NCI-H146 (cell line): ENCODE measurements around the gene KLHL34.

ENCODE experiments used
- DNase-seq: peaks from one replicate; lab custom pipeline; 2025; lab: John Stamatoyannopoulos, UW

KLHL34 gene

GRCh38 chrX:21655901-21656586, 2.1 kb downstream of the KLHL34 start:
- no peak for DNase-seq

GRCh38 chrX:21645886-21646285, 12.2 kb downstream of the KLHL34 start:
- DNase-seq: peak; percentile 2

- DNase-seq: no peak
These were observed 12.7 kb downstream of the KLHL34 start for GRCh38 chrX:21645431-21645830.

- DNase-seq: no peak
These were observed 18.4 kb downstream of the KLHL34 start for GRCh38 chrX:21639775-21640174.

DNA sequence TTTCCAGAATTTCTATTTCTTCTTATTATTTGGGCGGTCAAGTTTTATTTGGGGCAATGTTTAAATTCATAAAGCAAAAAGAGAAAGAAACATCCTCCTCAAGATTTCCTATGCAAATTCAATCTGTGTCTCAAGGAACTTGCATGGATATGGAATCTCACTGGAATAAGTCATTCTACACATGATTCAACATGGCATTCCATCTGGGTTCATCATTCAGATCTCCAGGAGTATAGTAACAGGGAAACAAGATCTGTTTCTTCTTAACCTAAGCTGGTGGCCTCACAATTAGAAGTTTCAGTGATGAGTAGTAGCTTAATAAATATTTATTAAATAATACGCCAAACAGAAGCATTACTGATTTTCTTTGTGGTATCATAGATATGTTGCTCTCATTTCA, 19.8 kb downstream of the KLHL34 start:
- no peak for DNase-seq

GRCh38 chrX:21632027-21632426, 26.1 kb downstream of the KLHL34 start:
- DNase-seq: peak; percentile 7

DNA sequence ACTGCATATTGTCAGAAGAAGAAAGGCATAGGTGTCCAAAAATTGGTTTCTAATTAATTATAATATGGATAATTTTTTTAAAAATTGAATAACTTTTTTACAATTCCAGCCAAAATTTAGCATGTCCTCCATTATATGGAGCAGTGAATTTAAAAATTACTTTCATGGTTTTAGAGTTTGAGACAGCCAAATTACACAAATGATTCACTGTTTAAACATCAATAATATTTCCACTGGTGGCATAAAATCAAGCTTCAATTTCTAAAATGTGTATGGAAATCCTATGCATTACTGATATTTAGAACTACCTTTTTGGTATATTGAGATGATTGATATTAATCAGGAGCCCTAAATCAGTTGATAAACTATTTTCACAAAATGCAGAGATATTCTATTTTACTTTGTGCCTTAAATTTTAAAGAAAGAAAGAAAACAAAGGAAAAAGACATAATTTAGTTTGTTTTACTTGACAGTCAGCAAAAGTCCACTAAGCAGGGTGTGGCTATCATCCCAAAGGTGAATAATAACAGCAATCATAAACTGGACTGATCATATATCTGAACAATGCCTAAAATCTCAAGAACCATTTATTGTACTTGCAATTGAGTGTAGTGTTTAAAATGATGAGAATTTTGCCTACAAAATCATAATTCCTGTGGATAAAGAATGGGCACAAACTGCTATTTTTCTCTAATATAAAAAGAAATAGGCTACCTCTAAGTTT, 34.2 kb downstream of the KLHL34 start:
- no peak for DNase-seq

DNA sequence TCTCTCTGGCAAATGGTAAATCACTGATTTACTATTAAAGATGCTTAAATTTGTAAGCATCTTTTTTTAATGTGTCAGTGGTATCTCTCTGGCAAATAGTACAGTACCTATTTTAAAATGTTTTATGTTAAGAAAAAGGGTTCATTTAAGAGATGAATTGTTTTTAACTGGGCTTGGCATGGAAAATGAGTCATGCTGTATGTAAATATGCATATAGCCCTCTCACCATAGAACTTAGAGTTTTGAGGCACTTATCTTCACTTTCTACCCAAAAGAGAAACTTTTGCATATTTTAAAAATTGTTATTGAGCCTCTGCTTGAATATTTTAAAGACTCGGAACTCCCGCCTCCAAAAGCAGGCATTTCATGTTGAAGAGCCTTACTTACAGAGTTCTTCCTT, 37.9 kb downstream of the KLHL34 start:
- DNase-seq: no peak

GRCh38 chrX:21616386-21616785, 41.7 kb downstream of the KLHL34 start:
- DNase-seq: no peak

DNA sequence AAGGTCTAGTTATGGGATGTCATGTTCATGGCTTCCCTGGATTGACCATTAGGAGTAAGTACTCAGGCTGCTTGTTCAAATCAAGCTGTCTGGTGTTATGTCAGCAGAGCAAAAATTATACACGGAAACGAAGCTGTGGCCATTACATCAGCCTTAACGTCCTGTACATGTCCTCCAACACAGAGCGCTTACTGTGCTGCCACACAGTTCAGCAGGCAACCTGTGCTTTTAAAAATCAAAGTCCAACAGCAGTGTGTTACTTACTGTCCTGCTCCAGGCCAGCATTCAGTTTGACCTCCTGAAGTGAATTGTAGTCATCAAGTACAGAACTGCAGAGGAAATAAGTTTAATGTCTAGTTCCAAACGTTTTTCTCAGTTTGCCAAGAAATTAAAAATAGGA, 46.0 kb downstream of the KLHL34 start:
- no peak for DNase-seq

DNA sequence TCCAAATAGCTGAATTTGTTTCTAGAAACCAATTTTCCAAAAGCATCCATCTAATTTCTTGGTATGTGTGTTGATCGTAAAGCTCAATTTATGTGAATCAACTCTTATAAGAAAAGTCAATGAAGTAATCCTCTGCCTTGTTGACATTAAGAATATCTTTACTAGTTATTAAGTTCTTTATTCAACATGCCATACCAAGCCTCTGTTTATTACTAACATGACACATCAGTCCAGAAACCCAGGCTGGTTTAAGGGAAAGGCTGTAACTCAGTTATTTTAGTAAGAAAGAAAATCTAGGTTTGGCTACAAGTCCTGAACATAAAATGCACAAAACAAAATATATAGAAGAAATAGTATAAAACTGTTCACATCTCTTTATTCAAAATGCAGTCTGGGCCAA, 48.0 kb downstream of the KLHL34 start:
- no peak for DNase-seq

DNA sequence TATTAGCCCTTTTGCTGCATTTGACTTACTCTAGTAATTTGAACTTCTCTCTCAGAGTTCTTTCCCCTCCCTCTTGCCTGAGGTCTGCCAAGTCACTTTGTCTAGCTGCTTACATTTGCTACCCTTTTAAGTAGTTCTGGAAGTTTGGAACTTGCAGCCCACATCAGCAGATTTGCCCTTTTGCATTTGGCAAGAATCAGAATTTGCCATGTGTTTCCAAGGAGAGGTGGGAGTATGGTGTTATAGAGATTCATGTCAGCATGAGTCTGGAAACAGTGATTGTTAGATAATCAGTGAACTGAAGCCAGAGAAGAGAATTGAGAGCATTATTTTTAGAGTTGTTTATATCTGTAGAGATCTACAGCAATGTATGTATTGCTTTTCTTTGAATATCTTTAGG, 52.1 kb downstream of the KLHL34 start:
- DNase-seq: no peak
